ENCODE measurements around the gene SPTBN5. TPM values are rescaled to one million over a fixed set of nuclear protein-coding genes. Genes with fewer than 3 reads are reported as not detected.
A peak's percentile ranks its signal among the peaks of the same experiment; 100 is the strongest.

Gene SPTBN5
- total RNA-seq, 1 donor: 0.18 TPM

- no peak overlapping the region for H3K4me3 ChIP-seq (ENCODE audit: low read depth, low read length)
- TF ChIP-seq CTCF (IDR thresholded peaks at IDR 0.05; ENCODE audit: insufficient read depth, low read length): no peak
- DNase-seq (ENCODE audit: low read depth): no peak
These were observed 11.4 kb upstream of the SPTBN5 start for GRCh38 chr15:41905036-41905793.

DNA sequence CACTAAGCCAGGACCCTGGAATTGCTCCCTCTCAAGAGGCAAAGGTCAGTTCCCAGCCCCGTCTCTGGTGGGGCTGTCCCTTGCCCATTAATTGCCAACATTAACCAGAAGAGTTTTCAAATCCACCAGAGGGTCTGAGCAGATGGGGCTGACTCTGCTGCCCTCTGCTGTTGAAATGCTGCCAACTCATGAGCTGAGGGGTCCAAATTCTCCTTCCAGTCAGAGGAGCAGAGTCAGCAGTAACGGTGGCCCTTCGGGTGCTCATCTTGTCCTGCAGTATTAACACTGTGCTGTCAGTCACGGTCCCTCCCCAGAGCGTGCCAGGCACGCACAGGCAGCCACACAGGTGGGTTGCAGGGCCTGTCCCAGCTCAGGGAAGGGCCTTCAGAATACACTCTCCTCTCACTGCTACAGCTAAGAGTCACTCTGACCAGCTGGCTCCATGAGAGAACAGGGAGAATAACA is 10.7 kb upstream of the SPTBN5 start:
- no peak overlapping the region for H3K4me3 ChIP-seq (ENCODE audit: low read depth, low read length)
- peak; percentile 66 for DNase-seq (ENCODE audit: low read depth)
- TF ChIP-seq CTCF (IDR thresholded peaks at IDR 0.05; ENCODE audit: insufficient read depth, low read length): peak; percentile 88

DNA sequence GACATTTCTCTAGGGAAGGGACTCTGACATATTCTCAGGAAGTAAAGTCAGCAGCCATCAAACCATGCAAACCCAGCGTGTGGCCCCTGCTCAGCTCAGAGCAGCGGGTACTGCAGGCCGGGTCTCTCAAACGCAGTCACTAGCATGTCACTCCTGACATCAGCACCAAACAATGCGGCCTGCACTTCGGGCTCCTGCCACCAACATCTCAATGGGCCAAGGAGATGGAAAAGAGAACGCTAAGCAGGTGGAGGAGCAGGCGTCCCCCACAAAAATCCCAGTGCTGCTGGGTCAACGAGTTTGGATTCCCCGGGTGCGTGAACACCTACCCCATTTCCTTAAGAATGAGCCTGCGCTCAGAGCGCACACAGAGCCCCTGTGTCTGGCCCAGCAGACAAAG is 9.9 kb upstream of the SPTBN5 start:
- TF ChIP-seq CTCF (IDR thresholded peaks at IDR 0.05; ENCODE audit: insufficient read depth, low read length): no peak
- H3K4me3 ChIP-seq (ENCODE audit: low read depth, low read length): no peak overlapping the region
- DNase-seq (ENCODE audit: low read depth): no peak

GRCh38 chr15:41901431-41901830 is 7.6 kb upstream of the SPTBN5 start:
- TF ChIP-seq CTCF (IDR thresholded peaks at IDR 0.05; ENCODE audit: insufficient read depth, low read length): no peak
- no peak overlapping the region for H3K4me3 ChIP-seq (ENCODE audit: low read depth, low read length)
- no peak for DNase-seq (ENCODE audit: low read depth)

DNA sequence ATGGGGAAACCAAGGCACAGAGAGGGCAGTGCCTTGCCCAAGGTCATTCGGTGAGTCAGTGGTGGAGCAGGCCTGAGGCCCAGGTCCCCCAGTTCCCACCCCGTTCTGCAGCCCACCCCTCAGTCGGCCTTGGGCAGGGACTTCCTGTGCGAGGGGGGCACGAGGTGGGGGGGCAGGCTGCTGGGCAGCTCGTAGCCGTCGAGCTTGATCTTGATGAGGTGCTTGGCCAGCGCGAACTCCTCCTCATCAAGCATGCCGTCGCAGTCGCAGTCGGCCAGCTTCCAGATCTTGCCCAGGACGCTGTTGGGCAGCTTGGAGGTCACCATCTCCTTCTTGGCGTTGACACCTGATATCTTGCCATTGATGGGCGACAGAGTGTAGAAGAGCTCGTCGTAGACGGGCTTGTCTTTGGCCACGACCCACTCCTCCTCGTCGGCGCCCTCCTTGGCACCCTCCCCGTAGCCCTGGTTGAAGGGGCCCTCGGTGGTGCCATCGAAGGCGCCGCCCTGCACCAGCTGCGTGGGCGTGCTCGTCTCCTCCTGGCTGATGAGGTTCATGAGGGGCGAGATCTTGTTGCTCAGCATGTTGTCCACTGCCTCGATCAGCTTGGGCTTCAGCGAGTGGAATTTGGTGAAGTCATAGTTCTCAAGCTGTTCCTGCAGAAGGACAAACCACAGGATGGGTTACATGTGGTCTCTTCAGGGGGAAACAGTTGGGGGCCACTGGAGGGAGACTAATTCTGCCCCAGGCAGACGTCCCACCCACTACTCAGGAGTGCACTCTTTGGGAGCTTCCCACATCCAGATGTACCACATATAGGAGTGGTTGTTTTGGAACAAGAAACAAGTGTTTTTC is 6.9 kb upstream of the SPTBN5 start:
- DNase-seq (ENCODE audit: low read depth): no peak
- no peak for TF ChIP-seq CTCF (IDR thresholded peaks at IDR 0.05; ENCODE audit: insufficient read depth, low read length)
- no peak overlapping the region for H3K4me3 ChIP-seq (ENCODE audit: low read depth, low read length)

GRCh38 chr15:41899854-41900442 is 6.1 kb upstream of the SPTBN5 start:
- no peak for DNase-seq (ENCODE audit: low read depth)
- no peak for TF ChIP-seq CTCF (IDR thresholded peaks at IDR 0.05; ENCODE audit: insufficient read depth, low read length)

More at GRCh38 chr15:41899854-41900442, 6.1 kb upstream of the SPTBN5 start:
- no peak overlapping the region for H3K4me3 ChIP-seq (ENCODE audit: low read depth, low read length)
